NOMO-1 (cell line): Measurements from ENCODE around the gene PRAMEF1.
"Not testable (repeated sequence)": the region's sequence is repeated elsewhere in the genome, so short reads cannot be mapped to it uniquely, and the experiment has no call there.

Experiments
- DNase-seq, 2 experiments: peaks; one replicate each; lab custom pipeline; 2025; ENCODE audit not compliant: unreplicated experiment in 2 of 2; lab: John Stamatoyannopoulos, UW

The PRAMEF1 gene

GRCh38 chr1:12774801-12775345 lies 16.3 kb upstream of the PRAMEF1 start:
- DNase-seq, result no peak

- DNase-seq, result no peak
These were observed 15.8 kb upstream of the PRAMEF1 start for GRCh38 chr1:12775443-12775842.

GRCh38 chr1:12776801-12777557 lies 14.2 kb upstream of the PRAMEF1 start:
- DNase-seq, result no peak

GRCh38 chr1:12778061-12778460 lies 13.1 kb upstream of the PRAMEF1 start:
- DNase-seq, result no peak

- no peak for DNase-seq
These were observed 12.3 kb upstream of the PRAMEF1 start for GRCh38 chr1:12778907-12779306.

GRCh38 chr1:12781488-12781887 lies 9.7 kb upstream of the PRAMEF1 start:
- not testable (repeated sequence) for DNase-seq

- peak in 1 of 2 experiments; percentile 5 for DNase-seq
These were observed 7.4 kb upstream of the PRAMEF1 start for GRCh38 chr1:12783783-12784182.

GRCh38 chr1:12784729-12785128 lies 6.5 kb upstream of the PRAMEF1 start:
- not testable (repeated sequence) for DNase-seq

GRCh38 chr1:12798911-12799310 lies 7.7 kb downstream of the PRAMEF1 start:
- DNase-seq, result no peak

- DNase-seq, result peak in 1 of 2 experiments; percentile 1
These were observed 8.5 kb downstream of the PRAMEF1 start for GRCh38 chr1:12799730-12800129.

- DNase-seq, result no peak
These were observed 18.7 kb downstream of the PRAMEF1 start for GRCh38 chr1:12809933-12810332.

GRCh38 chr1:12810691-12811408 lies 19.7 kb downstream of the PRAMEF1 start:
- DNase-seq, result no peak

- no peak for DNase-seq
These were observed 20.2 kb downstream of the PRAMEF1 start for GRCh38 chr1:12811409-12811784.

GRCh38 chr1:12819061-12819460 lies 27.9 kb downstream of the PRAMEF1 start:
- DNase-seq, result not testable (repeated sequence)

GRCh38 chr1:12831310-12831709 lies 40.1 kb downstream of the PRAMEF1 start, which contains the start of gene PRAMEF11:
Gene PRAMEF11 (minus strand): TSS chr1:12831410. CDS start chr1:12828789, 2,621 bp downstream.
- DNase-seq, result not testable (repeated sequence)

- not testable (repeated sequence) for DNase-seq
These were observed 42.1 kb downstream of the PRAMEF1 start for GRCh38 chr1:12833251-12833650.
